Activated CD8-positive, alpha-beta memory T cell treated with anti-CD3 and anti-CD28 coated beads, Interleukin-2, amount 10 ng/mL, durations not matched to agents 7 days and 5 days (primary cell): ENCODE results near the gene EPC1. TPM values are rescaled to one million over a fixed set of nuclear protein-coding genes. Genes with fewer than 3 reads are reported as not detected.

ENCODE experiments used
- ATAC-seq: fragments of 150-1000 bp; cut with Tn5 transposase; one replicate; pipeline ENCODE4 v1.10.0; 2021; ENCODE audit warnings: moderate library complexity
- CTCF ChIA-PET: fragments of 350-600 bp; sonication (Branson Sonifier 250); formaldehyde crosslinking; loops from one replicate; lab custom pipeline; 2021; ENCODE audit warnings: antibody characterized with exemption; lab: Charles Lee
- DNase-seq: peaks from one replicate; pipeline ENCODE4 v3.0.0-alpha.2; 2020
- H3K27ac Mint-ChIP-seq: one replicate; pipeline ENCODE4 v1.8.0; 2021; ENCODE audit warnings: mild to moderate bottlenecking, mixed read lengths
- H3K27me3 Mint-ChIP-seq: one replicate; pipeline ENCODE4 v1.8.0; 2021; ENCODE audit warnings: mixed read lengths
- H3K36me3 Mint-ChIP-seq: one replicate; pipeline ENCODE4 v1.8.0; 2021; ENCODE audit warnings: mild to moderate bottlenecking, mixed read lengths
- H3K4me1 Mint-ChIP-seq: one replicate; pipeline ENCODE4 v1.8.0; 2021; ENCODE audit warnings: mixed read lengths
- H3K4me3 Mint-ChIP-seq: one replicate; pipeline ENCODE4 v1.8.0; 2021; ENCODE audit warnings: mild to moderate bottlenecking, moderate library complexity, mixed read lengths
- H3K9me3 Mint-ChIP-seq: one replicate; pipeline ENCODE4 v1.8.0; 2022; ENCODE audit warnings: low read depth, mixed read lengths
- total RNA-seq, 2 experiments: library from RNA; stranded (reverse); gene quantifications; one replicate each; pipeline ENCODE4 v1.2.3, GENCODE V29; 2021

Gene EPC1
- total RNA-seq, 2 experiments from 2014 or later, result 32.1 to 42.3 TPM

GRCh38 chr10:32378363-32379317, 31.7 kb upstream of the EPC1 start:
- Mint-ChIP-seq H3K4me3 (no peak overlapping the region), H3K36me3 (peaks cover 9% of the 10 kb centered on the region), H3K27me3 (no peaks in the 10 kb centered on the region)

GRCh38 chr10:32377458-32378259, 30.7 kb upstream of the EPC1 start:
- peak; percentile 63 for DNase-seq
- H3K4me1 Mint-ChIP-seq, result peaks cover 29% of the 10 kb centered on the region
- peak; percentile 44 for ATAC-seq
- no peak overlapping the region for H3K27ac Mint-ChIP-seq
- peaks cover 9% of the 10 kb centered on the region for H3K36me3 Mint-ChIP-seq
- no peak overlapping the region for H3K4me3 Mint-ChIP-seq
- CTCF ChIA-PET, result interaction anchor here (0.9 to 3.2 kb wide), 9 partner anchors 10 to 132 kb away, joined by 3 to 15 read pairs (median 6); partner anchors contain the start of gene CCDC7
- no peaks in the 10 kb centered on the region for H3K27me3 Mint-ChIP-seq
- H3K9me3 Mint-ChIP-seq, result peaks cover 3% of the 10 kb centered on the region

More at GRCh38 chr10:32378363-32379317, 31.7 kb upstream of the EPC1 start:
- peaks cover 3% of the 10 kb centered on the region for H3K9me3 Mint-ChIP-seq
- CTCF ChIA-PET, result interaction anchor here (0.6 to 3.2 kb wide), 8 partner anchors 11 to 133 kb away, joined by 3 to 15 read pairs (median 5); partner anchors contain the start of gene CCDC7
- H3K27ac Mint-ChIP-seq, result no peak overlapping the region
- peak; percentile 97 for DNase-seq
- peaks cover 23% of the 10 kb centered on the region for H3K4me1 Mint-ChIP-seq
- peak; percentile 98 for ATAC-seq

- peaks cover 3% of the 10 kb centered on the region for H3K9me3 Mint-ChIP-seq
- H3K4me1 Mint-ChIP-seq, result peaks cover 34% of the 10 kb centered on the region
- CTCF ChIA-PET, result interaction anchor here (1.3 to 3.2 kb wide), 5 partner anchors 11 to 31 kb away, joined by 3 to 15 read pairs (median 9); no protein-coding TSS in a partner anchor
- peak overlapping the region; percentile 91 for H3K27ac Mint-ChIP-seq
- no peak for ATAC-seq
- H3K27me3 Mint-ChIP-seq, result no peaks in the 10 kb centered on the region
- H3K36me3 Mint-ChIP-seq, result peaks cover 15% of the 10 kb centered on the region
- no peak overlapping the region for H3K4me3 Mint-ChIP-seq
- DNase-seq, result no peak
These were observed 29.8 kb upstream of the EPC1 start for GRCh38 chr10:32376771-32377170.

- Mint-ChIP-seq H3K27me3 (no peaks in the 10 kb centered on the region), H3K4me1 (peaks cover 29% of the 10 kb centered on the region), H3K27ac (peak overlapping the region; percentile 91), H3K36me3 (peaks cover 15% of the 10 kb centered on the region), H3K9me3 (peaks cover 3% of the 10 kb centered on the region), H3K4me3 (no peak overlapping the region)
- ATAC-seq, result no peak
- CTCF ChIA-PET, result interaction anchor here (0.6 to 2.9 kb wide), 5 partner anchors 10 to 151 kb away, joined by 3 to 11 read pairs (median 3); no protein-coding TSS in a partner anchor
- DNase-seq, result no peak
These were observed 29.1 kb upstream of the EPC1 start for GRCh38 chr10:32376097-32376496.

- no peak overlapping the region for H3K27ac Mint-ChIP-seq
- CTCF ChIA-PET, result interaction anchor here (0.6 to 2.9 kb wide), 5 partner anchors 14 to 151 kb away, joined by 3 to 11 read pairs (median 3); partner anchors contain the start of gene EPC1
- peaks cover 3% of the 10 kb centered on the region for H3K9me3 Mint-ChIP-seq
- H3K4me1 Mint-ChIP-seq, result peaks cover 27% of the 10 kb centered on the region
- DNase-seq (no peak), ATAC-seq (no peak)
- no peaks in the 10 kb centered on the region for H3K27me3 Mint-ChIP-seq
- H3K36me3 Mint-ChIP-seq, result peaks cover 15% of the 10 kb centered on the region
- H3K4me3 Mint-ChIP-seq, result no peak overlapping the region
These were observed 28.7 kb upstream of the EPC1 start for GRCh38 chr10:32375631-32376030.

- H3K4me3 Mint-ChIP-seq, result peak overlapping the region; percentile 14
- ATAC-seq (no peak), DNase-seq (no peak)
- H3K27ac Mint-ChIP-seq, result no peak overlapping the region
- H3K36me3 Mint-ChIP-seq, result peaks cover 15% of the 10 kb centered on the region
- H3K27me3 Mint-ChIP-seq, result no peaks in the 10 kb centered on the region
- CTCF ChIA-PET, result interaction anchor here (0.6 kb wide), 1 partner anchor 29 kb away, joined by 3 read pairs; no protein-coding TSS in a partner anchor
- peaks cover 3% of the 10 kb centered on the region for H3K9me3 Mint-ChIP-seq
- peaks cover 27% of the 10 kb centered on the region for H3K4me1 Mint-ChIP-seq
These were observed 27.6 kb upstream of the EPC1 start for GRCh38 chr10:32374605-32375004.

GRCh38 chr10:32373496-32373895, 26.5 kb upstream of the EPC1 start:
- H3K4me1 Mint-ChIP-seq, result peaks cover 30% of the 10 kb centered on the region
- no peaks in the 10 kb centered on the region for H3K27me3 Mint-ChIP-seq
- DNase-seq (no peak), ATAC-seq (no peak)
- no peak overlapping the region for H3K4me3 Mint-ChIP-seq
- peaks cover 3% of the 10 kb centered on the region for H3K9me3 Mint-ChIP-seq
- CTCF ChIA-PET, result interaction anchor here (1.1 to 1.6 kb wide), 3 partner anchors 27 to 120 kb away, joined by 3 to 5 read pairs (median 5); no protein-coding TSS in a partner anchor
- peaks cover 15% of the 10 kb centered on the region for H3K36me3 Mint-ChIP-seq
- H3K27ac Mint-ChIP-seq, result no peak overlapping the region

GRCh38 chr10:32373031-32373430, 26.1 kb upstream of the EPC1 start:
- no peaks in the 10 kb centered on the region for H3K27me3 Mint-ChIP-seq
- H3K4me3 Mint-ChIP-seq, result no peak overlapping the region
- no peak for DNase-seq
- peaks cover 33% of the 10 kb centered on the region for H3K4me1 Mint-ChIP-seq
- CTCF ChIA-PET, result interaction anchor here (1.1 to 1.6 kb wide), 3 partner anchors 27 to 120 kb away, joined by 3 to 5 read pairs (median 5); no protein-coding TSS in a partner anchor
- peaks cover 3% of the 10 kb centered on the region for H3K9me3 Mint-ChIP-seq
- H3K27ac Mint-ChIP-seq, result no peak overlapping the region
- H3K36me3 Mint-ChIP-seq, result peaks cover 15% of the 10 kb centered on the region
- ATAC-seq, result no peak

- CTCF ChIA-PET, result interaction anchor here (0.9 to 1.6 kb wide), 4 partner anchors 15 to 116 kb away, joined by 3 to 5 read pairs (median 4); no protein-coding TSS in a partner anchor
- Mint-ChIP-seq H3K4me3 (no peak overlapping the region), H3K9me3 (peaks cover 3% of the 10 kb centered on the region), H3K4me1 (peaks cover 37% of the 10 kb centered on the region), H3K27ac (no peak overlapping the region), H3K27me3 (no peaks in the 10 kb centered on the region), H3K36me3 (peaks cover 16% of the 10 kb centered on the region)
- no peak for DNase-seq
- ATAC-seq, result no peak
These were observed 25.3 kb upstream of the EPC1 start for GRCh38 chr10:32372000-32372875.

GRCh38 chr10:32371101-32371500, 24.1 kb upstream of the EPC1 start:
- DNase-seq (no peak), ATAC-seq (no peak)
- H3K27ac Mint-ChIP-seq, result no peak overlapping the region
- CTCF ChIA-PET, result interaction anchor here (0.7 to 1.8 kb wide), 6 partner anchors 14 to 116 kb away, joined by 3 to 4 read pairs (median 3); no protein-coding TSS in a partner anchor
- peaks cover 18% of the 10 kb centered on the region for H3K36me3 Mint-ChIP-seq
- no peaks in the 10 kb centered on the region for H3K27me3 Mint-ChIP-seq
- H3K4me1 Mint-ChIP-seq, result peaks cover 43% of the 10 kb centered on the region
- no peak overlapping the region for H3K4me3 Mint-ChIP-seq
- H3K9me3 Mint-ChIP-seq, result peaks cover 3% of the 10 kb centered on the region

GRCh38 chr10:32367793-32368453, 21.0 kb upstream of the EPC1 start:
- H3K4me1 Mint-ChIP-seq, result peaks cover 43% of the 10 kb centered on the region

More at GRCh38 chr10:32367793-32368453, 21.0 kb upstream of the EPC1 start:
- CTCF ChIA-PET, result interaction anchor here (0.7 to 4.3 kb wide), 12 partner anchors 10 to 178 kb away, joined by 3 to 26 read pairs (median 4); no protein-coding TSS in a partner anchor
- ATAC-seq (peak; percentile 54), DNase-seq (peak; percentile 80)
- Mint-ChIP-seq H3K36me3 (peaks cover 9% of the 10 kb centered on the region), H3K27me3 (no peaks in the 10 kb centered on the region), H3K27ac (peak overlapping the region; percentile 65), H3K9me3 (no peaks in the 10 kb centered on the region), H3K4me3 (no peak overlapping the region)
